ENCODE measurements around the gene ACOX2.

The ACOX2 gene

DNA sequence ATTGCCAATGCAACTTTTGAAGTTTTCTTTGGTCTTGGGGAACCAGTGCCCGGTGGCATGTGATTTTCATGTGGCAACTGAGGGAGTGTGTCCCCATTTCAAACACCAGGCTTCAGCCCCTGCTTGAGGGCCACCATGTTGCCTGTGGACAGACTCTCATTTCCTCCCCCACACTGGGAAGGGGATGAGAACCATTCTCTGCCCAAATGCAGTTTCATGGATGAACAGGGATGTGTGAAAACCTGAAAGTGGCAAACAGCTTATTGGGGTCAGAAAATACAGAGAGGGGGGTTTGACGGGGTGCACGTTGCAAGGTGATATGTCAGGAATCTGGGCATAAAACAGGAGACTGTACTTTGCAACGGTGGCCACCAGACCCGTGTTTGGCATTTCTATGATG lies 33.9 kb upstream of the ACOX2 start:
- no peaks in the 10 kb centered on the region for H3K36me3 ChIP-seq (ENCODE audit: insufficient read depth, low read length)
- no peak overlapping the region for H3K27ac ChIP-seq
- TF ChIP-seq POLR2AphosphoS5 (IDR thresholded peaks at IDR 0.05; ENCODE audit: borderline replicate concordance, low read depth, low read length) (no peak), FOXP2 (optimal IDR thresholded peaks at IDR 0.05; ENCODE audit: control extremely low read depth, extremely low read length, insufficient read depth) (no peak)
- no peak for DNase-seq (ENCODE audit: low read depth, low spot score)
- H3K9me3 ChIP-seq (ENCODE audit: low read depth, low read length), result no peaks in the 10 kb centered on the region
- H3K9ac ChIP-seq (ENCODE audit: insufficient read length), result no peak overlapping the region
- H3K4me3 ChIP-seq, result no peak overlapping the region

DNA sequence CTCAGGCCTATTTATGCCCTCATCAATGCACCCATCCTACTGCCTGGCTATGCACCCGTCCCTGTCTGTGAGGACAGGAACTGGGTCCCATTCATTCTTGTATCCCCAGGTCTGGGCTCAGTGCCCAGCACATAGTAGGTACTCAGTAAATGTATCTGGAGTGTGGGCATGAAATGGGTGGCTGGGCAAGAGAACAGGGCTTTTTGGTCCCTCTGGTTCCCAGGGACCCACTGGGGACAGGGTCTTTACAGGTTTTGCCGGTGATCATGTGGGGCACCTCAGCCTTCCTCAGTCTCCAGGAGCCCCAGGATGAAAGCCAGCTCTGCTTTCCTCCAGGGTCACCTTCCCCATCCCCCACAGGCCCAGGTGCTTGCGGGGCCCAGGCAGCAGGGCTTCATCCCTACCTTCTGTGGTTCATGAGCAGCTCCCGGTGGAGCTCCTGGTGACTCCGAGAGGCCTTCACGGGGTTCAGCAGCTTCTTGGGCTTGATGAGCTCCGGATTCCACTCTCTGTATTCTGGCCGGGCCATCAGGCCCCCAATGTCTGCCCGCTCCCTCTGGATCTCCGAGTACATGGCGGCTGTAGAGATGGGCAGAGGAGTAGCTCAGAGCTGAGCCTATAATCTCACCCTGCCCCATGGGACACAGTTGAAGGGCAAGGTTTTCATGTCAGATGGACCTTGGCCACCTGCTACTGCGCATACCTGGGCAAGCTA lies 32.5 kb upstream of the ACOX2 start:
- no peak for TF ChIP-seq EZH2 (IDR thresholded peaks at IDR 0.05)
- no peaks in the 10 kb centered on the region for H3K36me3 ChIP-seq (ENCODE audit: insufficient read depth, low read length)
- no peak for DNase-seq (ENCODE audit: low read depth, low spot score)
- no peak overlapping the region for H3K9ac ChIP-seq (ENCODE audit: insufficient read length)
- H3K9me3 ChIP-seq (ENCODE audit: low read depth, low read length), result no peaks in the 10 kb centered on the region
- no peak overlapping the region for H3K4me3 ChIP-seq
- no peak overlapping the region for H3K27ac ChIP-seq

DNA sequence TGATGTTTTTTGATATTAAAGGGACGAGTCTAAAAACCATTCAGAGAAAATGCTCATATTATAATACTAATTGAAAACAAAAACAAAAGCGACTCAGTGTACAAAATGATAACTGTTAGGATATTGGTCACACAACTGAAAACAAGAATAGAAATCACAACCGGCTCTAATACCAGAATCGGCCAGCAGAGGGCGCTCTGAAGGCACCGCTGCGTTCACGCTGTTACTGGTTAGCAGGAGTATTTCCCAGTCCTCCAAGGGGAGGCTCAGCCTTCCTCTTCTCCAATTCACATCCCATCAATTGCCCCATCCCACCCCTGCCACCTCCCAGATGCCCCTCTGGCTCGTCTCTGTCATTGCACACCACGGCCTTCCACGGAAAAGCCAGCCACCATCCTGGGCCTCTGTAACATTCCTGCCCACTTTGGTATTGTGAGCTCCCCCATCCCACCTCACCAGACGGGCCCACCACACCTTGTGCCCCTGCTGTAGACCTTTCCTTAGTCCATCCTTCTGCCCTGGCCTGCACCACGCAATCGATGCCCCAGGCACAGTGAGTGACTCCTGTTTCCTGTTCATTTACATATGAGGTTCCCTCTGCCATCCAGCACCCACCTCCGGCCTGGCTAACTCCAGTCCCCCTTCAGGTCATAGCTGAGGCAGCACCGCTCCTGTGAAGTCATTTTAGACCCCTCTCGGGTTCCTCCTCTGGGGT lies 31.7 kb upstream of the ACOX2 start:
- Histone ChIP-seq H3K9me3 (ENCODE audit: low read depth, low read length) (no peaks in the 10 kb centered on the region), H3K9ac (ENCODE audit: insufficient read length) (no peak overlapping the region), H3K4me3 (no peak overlapping the region), H3K27ac (no peak overlapping the region), H3K36me3 (ENCODE audit: insufficient read depth, low read length) (no peaks in the 10 kb centered on the region)
- DNase-seq (ENCODE audit: low read depth, low spot score), result no peak
- TF ChIP-seq POLR2AphosphoS5 (IDR thresholded peaks at IDR 0.05; ENCODE audit: borderline replicate concordance, low read depth, low read length), result no peak
- no peak for TF ChIP-seq EZH2 (IDR thresholded peaks at IDR 0.05)
- no peak for TF ChIP-seq FOXP2 (optimal IDR thresholded peaks at IDR 0.05; ENCODE audit: control extremely low read depth, extremely low read length, insufficient read depth)

DNA sequence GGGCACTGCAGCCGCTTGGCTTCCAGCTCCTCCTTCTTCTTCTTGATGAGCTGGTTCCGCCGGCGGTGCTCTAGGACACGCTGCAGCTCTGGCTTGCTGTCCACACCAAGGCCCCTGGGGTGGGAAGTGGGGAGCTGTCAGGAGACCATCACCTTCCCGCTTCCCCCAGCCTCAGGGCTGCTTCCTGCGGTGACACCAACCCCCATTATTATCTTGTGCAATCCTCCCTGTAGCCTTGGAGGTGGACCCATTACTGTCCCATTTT lies 30.2 kb upstream of the ACOX2 start:
- H3K4me3 ChIP-seq, result no peak overlapping the region
- H3K36me3 ChIP-seq (ENCODE audit: insufficient read depth, low read length), result no peaks in the 10 kb centered on the region
- H3K9ac ChIP-seq (ENCODE audit: insufficient read length), result no peak overlapping the region
- DNase-seq (ENCODE audit: low read depth, low spot score), result no peak
- TF ChIP-seq EZH2 (IDR thresholded peaks at IDR 0.05), result no peak
- TF ChIP-seq POLR2AphosphoS5 (IDR thresholded peaks at IDR 0.05; ENCODE audit: borderline replicate concordance, low read depth, low read length), result no peak
- TF ChIP-seq FOXP2 (optimal IDR thresholded peaks at IDR 0.05; ENCODE audit: control extremely low read depth, extremely low read length, insufficient read depth), result no peak
- no peak overlapping the region for H3K27ac ChIP-seq
- H3K9me3 ChIP-seq (ENCODE audit: low read depth, low read length), result no peaks in the 10 kb centered on the region

DNA sequence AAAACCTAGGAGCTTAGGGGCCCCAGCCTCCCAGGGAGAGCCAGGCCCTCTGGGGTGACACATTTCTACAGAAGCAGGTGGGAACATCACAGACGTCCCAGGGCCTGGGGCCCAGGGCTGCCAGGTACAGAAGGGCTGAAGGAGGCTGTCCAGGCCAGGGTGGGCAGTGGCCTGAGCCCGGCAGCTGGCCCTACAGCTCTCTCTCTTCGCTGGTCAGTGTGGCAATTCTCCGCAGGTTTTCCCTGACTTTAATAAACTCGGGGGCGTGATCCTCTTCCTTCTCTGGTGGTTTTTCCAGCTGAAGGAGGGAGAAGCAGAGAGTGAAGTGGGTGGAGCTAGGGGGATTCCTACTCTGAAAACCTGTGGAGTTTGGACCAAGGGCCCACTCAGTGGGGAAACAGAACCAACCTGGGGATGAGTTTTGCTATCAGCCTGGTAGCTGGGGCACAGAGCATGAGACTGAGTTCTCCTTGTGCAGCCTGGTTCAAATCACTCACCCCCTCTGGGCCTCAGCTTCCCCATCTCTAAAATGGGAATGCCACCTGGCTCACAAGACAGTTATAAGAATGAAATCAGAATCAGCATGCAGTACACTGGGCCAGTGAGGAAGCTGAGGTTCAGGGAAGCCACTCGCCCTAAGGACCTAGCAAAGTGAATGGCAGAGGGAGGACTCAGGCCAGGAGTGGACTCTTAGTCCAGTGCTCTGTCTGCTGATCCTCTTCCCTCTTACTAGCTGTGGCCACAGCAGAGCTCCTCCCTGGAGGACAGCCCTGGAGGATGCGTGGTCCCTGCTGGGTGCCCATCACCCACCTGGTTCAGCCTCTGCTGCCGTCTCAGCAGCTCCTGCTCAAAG lies 29.6 kb upstream of the ACOX2 start:
- Histone ChIP-seq H3K4me3 (no peak overlapping the region), H3K9ac (ENCODE audit: insufficient read length) (no peak overlapping the region), H3K27ac (no peak overlapping the region), H3K36me3 (ENCODE audit: insufficient read depth, low read length) (no peaks in the 10 kb centered on the region), H3K9me3 (ENCODE audit: low read depth, low read length) (no peaks in the 10 kb centered on the region)
- DNase-seq (ENCODE audit: low read depth, low spot score), result no peak
- TF ChIP-seq EZH2 (IDR thresholded peaks at IDR 0.05) (no peak), FOXP2 (optimal IDR thresholded peaks at IDR 0.05; ENCODE audit: control extremely low read depth, extremely low read length, insufficient read depth) (no peak), POLR2AphosphoS5 (IDR thresholded peaks at IDR 0.05; ENCODE audit: borderline replicate concordance, low read depth, low read length) (no peak)

DNA sequence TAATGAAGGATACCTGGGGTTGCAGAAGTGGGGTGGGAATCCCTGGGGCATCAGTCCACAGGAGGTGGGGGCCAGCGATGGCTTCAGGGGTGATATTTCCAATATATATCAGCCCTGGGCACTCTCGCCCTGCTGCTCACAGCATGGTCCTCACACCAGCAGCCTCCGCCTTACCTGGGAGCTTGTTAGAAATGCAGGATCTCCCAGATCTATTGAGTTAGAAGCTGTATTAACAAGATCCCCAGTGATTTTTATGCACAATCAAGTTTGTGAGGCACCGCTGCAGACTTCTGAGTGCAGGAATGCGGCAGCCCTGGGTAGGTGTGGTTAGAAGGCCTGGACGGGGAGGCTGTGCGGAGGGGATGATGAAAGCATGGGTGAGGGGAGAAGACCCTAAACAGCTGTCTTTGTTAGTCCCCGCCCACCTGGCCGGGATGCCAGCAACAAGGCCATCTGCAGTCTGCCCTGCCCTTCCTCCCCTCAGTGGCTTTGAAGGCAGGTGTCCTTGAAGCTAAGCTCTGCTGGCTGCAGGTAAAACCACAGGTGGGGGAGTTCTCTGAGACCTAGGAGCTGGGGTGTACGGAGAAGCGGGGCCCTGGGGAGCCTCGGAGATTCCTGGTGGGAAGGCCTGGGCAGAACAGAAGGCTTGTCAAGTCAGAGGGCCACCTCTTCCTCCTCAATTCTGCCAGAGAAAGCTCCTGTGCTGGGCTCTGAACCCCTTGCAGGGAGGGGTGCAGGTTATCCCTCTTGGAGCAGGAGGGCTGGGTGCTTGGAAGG lies 28.8 kb upstream of the ACOX2 start:
- Histone ChIP-seq H3K4me3 (no peak overlapping the region), H3K27ac (no peak overlapping the region), H3K9me3 (ENCODE audit: low read depth, low read length) (no peaks in the 10 kb centered on the region), H3K36me3 (ENCODE audit: insufficient read depth, low read length) (no peaks in the 10 kb centered on the region), H3K9ac (ENCODE audit: insufficient read length) (no peak overlapping the region)
- TF ChIP-seq EZH2 (IDR thresholded peaks at IDR 0.05) (no peak), POLR2AphosphoS5 (IDR thresholded peaks at IDR 0.05; ENCODE audit: borderline replicate concordance, low read depth, low read length) (no peak), FOXP2 (optimal IDR thresholded peaks at IDR 0.05; ENCODE audit: control extremely low read depth, extremely low read length, insufficient read depth) (no peak)
- DNase-seq (ENCODE audit: low read depth, low spot score), result no peak

DNA sequence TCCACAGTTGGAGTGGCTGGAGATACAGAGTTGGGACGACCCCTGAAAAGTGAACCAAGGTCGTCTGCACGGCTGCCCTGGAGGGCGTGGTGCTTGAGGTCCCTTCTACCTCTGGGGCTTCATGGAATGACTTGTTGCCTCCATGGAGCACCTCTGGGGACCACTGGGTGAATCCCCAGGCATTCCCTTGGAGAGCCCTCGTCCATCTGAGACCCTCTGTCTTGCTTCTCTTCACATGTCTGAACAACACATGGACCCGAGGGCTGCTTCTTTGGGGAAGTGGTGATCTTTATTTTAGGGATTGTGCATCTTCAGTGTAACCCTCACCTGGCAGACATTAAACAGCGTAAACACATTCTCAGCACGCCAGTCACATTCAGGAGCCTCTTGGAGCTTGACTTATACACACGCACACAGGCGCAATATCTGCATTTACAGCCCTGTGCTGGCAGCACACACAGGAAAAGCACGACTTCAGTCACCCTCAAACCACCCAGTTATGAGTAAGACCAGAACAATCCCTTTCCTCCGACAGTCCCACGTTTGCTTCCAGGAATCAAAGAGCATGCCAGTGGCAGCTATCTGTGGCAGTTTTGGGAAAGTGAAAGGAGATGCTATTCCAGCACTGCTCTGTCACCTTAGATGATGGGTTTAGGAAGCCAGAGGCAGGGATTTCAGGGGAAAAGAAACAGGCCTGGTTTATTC lies 27.6 kb upstream of the ACOX2 start:
- no peak for DNase-seq (ENCODE audit: low read depth, low spot score)
- Histone ChIP-seq H3K36me3 (ENCODE audit: insufficient read depth, low read length) (no peaks in the 10 kb centered on the region), H3K9me3 (ENCODE audit: low read depth, low read length) (no peaks in the 10 kb centered on the region), H3K27ac (no peak overlapping the region), H3K9ac (ENCODE audit: insufficient read length) (no peak overlapping the region), H3K4me3 (no peak overlapping the region)
- TF ChIP-seq FOXP2 (optimal IDR thresholded peaks at IDR 0.05; ENCODE audit: control extremely low read depth, extremely low read length, insufficient read depth) (no peak), POLR2AphosphoS5 (IDR thresholded peaks at IDR 0.05; ENCODE audit: borderline replicate concordance, low read depth, low read length) (no peak), EZH2 (IDR thresholded peaks at IDR 0.05) (no peak)
